Thymus (tissue), 14 donors: Measurements from ENCODE around the gene ALG10B. TPM values are rescaled to one million over a fixed set of nuclear protein-coding genes. Genes with fewer than 3 reads are reported as not detected.
A peak's percentile ranks its signal among the peaks of the same experiment; 100 is the strongest.
"Not testable (repeated sequence)": the region's sequence is repeated elsewhere in the genome, so short reads cannot be mapped to it uniquely, and the experiment has no call there.

Experiments used
- DNase-seq, 9 donors: peaks; one replicate each; pipeline ENCODE4 v3.0.0-alpha.2; 2013; ENCODE audit warnings: low spot score in 9 of 9, low read depth in 6 of 9, missing footprints in 1 of 9
- H3K27ac ChIP-seq, 2 donors: one replicate each; pipeline ENCODE4 v1.5.1; 2013; ENCODE audit warnings: control low read depth in 1 of 2, low read depth in 1 of 2, low read length in 1 of 2, mild to moderate bottlenecking in 1 of 2, moderate library complexity in 1 of 2
- H3K27me3 ChIP-seq, 2 donors: one replicate each; pipeline ENCODE4 v1.5.1; 2013; ENCODE audit warnings: low read length in 1 of 2; ENCODE audit not compliant: control insufficient read depth in 2 of 2, insufficient read depth in 1 of 2
- H3K36me3 ChIP-seq, 2 donors: one replicate each; pipeline ENCODE4 v1.5.1; 2013; ENCODE audit warnings: low read length in 1 of 2, mild to moderate bottlenecking in 1 of 2, moderate library complexity in 1 of 2; ENCODE audit not compliant: control insufficient read depth in 2 of 2, insufficient read depth in 2 of 2
- H3K4me1 ChIP-seq, 2 donors: one replicate each; pipeline ENCODE4 v1.5.1; 2013; ENCODE audit warnings: low read length in 2 of 2; ENCODE audit not compliant: control insufficient read depth in 2 of 2, insufficient read depth in 2 of 2
- H3K4me3 ChIP-seq, 2 donors: one replicate each; pipeline ENCODE4 v1.5.1; 2013; ENCODE audit warnings: low read length in 2 of 2, control low read depth in 1 of 2, mild to moderate bottlenecking in 1 of 2
- H3K9me3 ChIP-seq, 2 donors: one replicate each; pipeline ENCODE4 v1.5.1; 2013; ENCODE audit warnings: low read length in 1 of 2, mild to moderate bottlenecking in 1 of 2; ENCODE audit not compliant: control insufficient read depth in 2 of 2, insufficient read depth in 1 of 2
- WGBS: extraction: QIAGEN DNeasy Blood & Tissue Kit; methylation state at CpG from one replicate; pipeline ENCODE4 v1.1.7; 2013; 5-methylcytosine and 5-hydroxymethylcytosine counted together
- long read RNA-seq, 10 donors: transcript quantifications; one replicate each; lab custom pipeline, GENCODE V29; 2026
- polyA plus RNA-seq: library from polyadenylated mRNA; stranded (reverse); fragments of 200-250 nt; gene quantifications from one replicate; pipeline ENCODE4 v1.2.3, GENCODE V29; 2013
- total RNA-seq: library from RNA; stranded (reverse); fragments of 120-200 nt; gene quantifications from one replicate; pipeline ENCODE4 v1.2.4, GENCODE V29; 2013
- donor health status: healthy.

The ALG10B gene, protein sequence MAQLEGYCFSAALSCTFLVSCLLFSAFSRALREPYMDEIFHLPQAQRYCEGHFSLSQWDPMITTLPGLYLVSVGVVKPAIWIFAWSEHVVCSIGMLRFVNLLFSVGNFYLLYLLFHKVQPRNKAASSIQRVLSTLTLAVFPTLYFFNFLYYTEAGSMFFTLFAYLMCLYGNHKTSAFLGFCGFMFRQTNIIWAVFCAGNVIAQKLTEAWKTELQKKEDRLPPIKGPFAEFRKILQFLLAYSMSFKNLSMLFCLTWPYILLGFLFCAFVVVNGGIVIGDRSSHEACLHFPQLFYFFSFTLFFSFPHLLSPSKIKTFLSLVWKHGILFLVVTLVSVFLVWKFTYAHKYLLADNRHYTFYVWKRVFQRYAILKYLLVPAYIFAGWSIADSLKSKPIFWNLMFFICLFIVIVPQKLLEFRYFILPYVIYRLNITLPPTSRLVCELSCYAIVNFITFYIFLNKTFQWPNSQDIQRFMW
- 3.7 TPM for total RNA-seq
- polyA plus RNA-seq: 3.1 TPM
- long read RNA-seq, donor 1: 0 reads
- long read RNA-seq, donor 2: 0 reads
- long read RNA-seq, donor 3, full-length matches to known transcripts: 1 of 1 reads
- long read RNA-seq, donor 3, partial matches to known transcripts: 0 of 1 reads
- long read RNA-seq, donor 3, other reads (novel, unspliced or antisense): 0 of 1 reads
- long read RNA-seq, donor 4, full-length matches to known transcripts: 3 of 3 reads
- long read RNA-seq, donor 4, partial matches to known transcripts: 0 of 3 reads
- long read RNA-seq, donor 4, other reads (novel, unspliced or antisense): 0 of 3 reads
- long read RNA-seq, donor 5, full-length matches to known transcripts: 1 of 1 reads
- long read RNA-seq, donor 5, partial matches to known transcripts: 0 of 1 reads
- long read RNA-seq, donor 5, other reads (novel, unspliced or antisense): 0 of 1 reads
- long read RNA-seq, donor 6, full-length matches to known transcripts: 1 of 1 reads
- long read RNA-seq, donor 6, partial matches to known transcripts: 0 of 1 reads
- long read RNA-seq, donor 6, other reads (novel, unspliced or antisense): 0 of 1 reads
- long read RNA-seq, donor 7, full-length matches to known transcripts: 3 of 3 reads
- long read RNA-seq, donor 7, partial matches to known transcripts: 0 of 3 reads
- long read RNA-seq, donor 7, other reads (novel, unspliced or antisense): 0 of 3 reads
- long read RNA-seq, donor 8, full-length matches to known transcripts: 2 of 2 reads
- long read RNA-seq, donor 8, partial matches to known transcripts: 0 of 2 reads
- long read RNA-seq, donor 8, other reads (novel, unspliced or antisense): 0 of 2 reads
- long read RNA-seq, donor 9: 0 reads
- long read RNA-seq, donor 10, partial matches to known transcripts: 0 of 1 reads
- long read RNA-seq, donor 10, other reads (novel, unspliced or antisense): 0 of 1 reads

GRCh38 chr12:38316391-38317129, at the start of gene ALG10B:
Gene ALG10B, plus strand, starts transcription at chr12:38316774. Its CDS starts 120 bp downstream, at chr12:38316894.
- H3K4me3 ChIP-seq: peak within 1 kb of the TSS; percentile 67 to 69
- H3K27me3 ChIP-seq: no peaks in the 10 kb centered on the region
- peak within 1 kb of the TSS; percentile 78 to 84 for H3K27ac ChIP-seq
- H3K36me3 ChIP-seq: no peaks in the 10 kb centered on the region
- WGBS: under 1% methylated on average over 42 of the region's 42 CpGs
- peak; percentile 86 to 98 (median 93) for DNase-seq
- H3K4me1 ChIP-seq: peaks cover 0 to 2% of the 10 kb centered on the region in 2 donors
- no peaks in the 10 kb centered on the region for H3K9me3 ChIP-seq

GRCh38 chr12:38268612-38269011, 48.0 kb upstream of the ALG10B start:
- Histone ChIP-seq H3K9me3 (peaks cover 0 to under 1% of the 10 kb centered on the region in 2 donors), H3K4me1 (no peaks in the 10 kb centered on the region), H3K27ac (no peak overlapping the region), H3K36me3 (no peaks in the 10 kb centered on the region), H3K4me3 (no peak overlapping the region), H3K27me3 (no peaks in the 10 kb centered on the region)
- no peak for DNase-seq

DNA sequence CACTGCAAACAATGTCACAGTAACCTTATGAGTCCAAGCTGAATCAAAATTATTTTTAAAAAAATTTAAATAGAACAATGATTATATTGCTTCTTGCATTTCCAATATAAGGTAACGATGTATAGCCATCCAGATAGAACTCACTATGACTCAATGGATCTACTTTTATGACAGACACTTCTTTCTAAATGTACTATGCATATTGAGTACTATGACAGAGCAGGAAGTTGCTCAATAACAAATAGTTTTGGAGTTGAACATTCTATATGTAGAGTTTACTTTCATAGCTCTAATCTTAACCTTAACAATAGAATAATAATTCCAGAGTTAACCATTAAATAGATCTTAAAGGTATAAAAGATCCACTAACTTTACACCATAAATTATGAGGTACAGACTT, 46.7 kb upstream of the ALG10B start:
- H3K9me3 ChIP-seq: peaks cover 0 to 1% of the 10 kb centered on the region in 2 donors
- H3K27ac ChIP-seq: no peak overlapping the region
- WGBS: 53% methylated on average over 1 of the region's 1 CpG
- no peak overlapping the region for H3K4me3 ChIP-seq
- no peaks in the 10 kb centered on the region for H3K4me1 ChIP-seq
- H3K27me3 ChIP-seq: no peaks in the 10 kb centered on the region
- DNase-seq: no peak
- no peaks in the 10 kb centered on the region for H3K36me3 ChIP-seq

GRCh38 chr12:38279756-38280155, 36.8 kb upstream of the ALG10B start:
- WGBS: 45% methylated on average over 2 of the region's 2 CpGs

GRCh38 chr12:38282886-38283285, 33.7 kb upstream of the ALG10B start:
- H3K9me3 ChIP-seq: no peaks in the 10 kb centered on the region
- no peak overlapping the region for H3K4me3 ChIP-seq
- DNase-seq: no peak
- no peaks in the 10 kb centered on the region for H3K36me3 ChIP-seq
- H3K27me3 ChIP-seq: no peaks in the 10 kb centered on the region
- H3K27ac ChIP-seq: no peak overlapping the region
- no peaks in the 10 kb centered on the region for H3K4me1 ChIP-seq

More at GRCh38 chr12:38279756-38280155, 36.8 kb upstream of the ALG10B start:
- Histone ChIP-seq H3K4me1 (no peaks in the 10 kb centered on the region), H3K27ac (no peak overlapping the region), H3K27me3 (no peaks in the 10 kb centered on the region), H3K4me3 (no peak overlapping the region), H3K9me3 (no peaks in the 10 kb centered on the region), H3K36me3 (no peaks in the 10 kb centered on the region)
- no peak for DNase-seq

DNA sequence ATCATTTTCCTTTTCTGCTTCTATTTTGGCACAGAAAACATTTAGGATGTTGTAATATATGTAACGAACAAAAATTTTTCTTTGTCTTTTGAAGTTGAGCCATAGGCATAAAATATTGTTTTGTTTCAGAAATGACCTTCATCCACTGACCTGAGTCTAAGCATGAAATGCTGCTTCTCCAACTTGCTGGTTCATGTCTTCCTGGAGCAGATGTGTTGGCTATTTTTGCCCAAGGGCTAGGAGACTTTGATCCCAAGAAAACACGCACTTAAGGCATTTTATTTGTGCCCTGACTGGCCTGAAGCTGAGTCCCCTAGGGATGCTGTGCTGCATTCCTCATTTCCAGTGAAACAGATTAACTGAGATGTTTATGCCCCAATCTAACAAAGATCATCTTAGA, 27.2 kb upstream of the ALG10B start:
- Histone ChIP-seq H3K36me3 (no peaks in the 10 kb centered on the region), H3K4me1 (no peaks in the 10 kb centered on the region), H3K9me3 (peaks cover 0 to 4% of the 10 kb centered on the region in 2 donors), H3K27me3 (no peaks in the 10 kb centered on the region), H3K4me3 (no peak overlapping the region), H3K27ac (no peak overlapping the region)
- WGBS: 84% methylated on average over 2 of the region's 2 CpGs
- no peak for DNase-seq

DNA sequence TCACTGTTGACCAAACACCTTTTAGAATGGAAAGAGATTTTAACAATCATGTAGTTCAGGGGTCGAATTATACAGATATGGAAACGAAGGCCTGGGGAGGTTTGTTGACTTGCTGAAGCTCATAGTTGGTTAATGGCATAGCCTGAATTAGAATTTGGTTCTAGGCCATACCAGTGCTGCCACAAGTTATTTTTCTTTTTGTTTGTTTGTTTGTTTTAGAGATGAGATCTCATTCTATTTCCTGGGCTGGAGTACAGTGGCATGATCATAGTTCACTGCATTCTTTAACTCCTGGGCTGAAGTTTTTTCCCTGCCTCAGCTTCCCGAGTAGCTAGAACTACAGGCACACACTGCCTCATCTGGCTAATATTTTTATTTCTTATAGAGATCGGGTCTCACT, 25.4 kb upstream of the ALG10B start:
- no peak overlapping the region for H3K27ac ChIP-seq
- H3K9me3 ChIP-seq: peaks cover 0 to 10% of the 10 kb centered on the region in 2 donors
- H3K4me3 ChIP-seq: no peak overlapping the region
- H3K36me3 ChIP-seq: no peaks in the 10 kb centered on the region
- 68% methylated on average over 4 of the region's 4 CpGs for WGBS
- H3K4me1 ChIP-seq: no peaks in the 10 kb centered on the region
- DNase-seq: no peak
- no peaks in the 10 kb centered on the region for H3K27me3 ChIP-seq

DNA sequence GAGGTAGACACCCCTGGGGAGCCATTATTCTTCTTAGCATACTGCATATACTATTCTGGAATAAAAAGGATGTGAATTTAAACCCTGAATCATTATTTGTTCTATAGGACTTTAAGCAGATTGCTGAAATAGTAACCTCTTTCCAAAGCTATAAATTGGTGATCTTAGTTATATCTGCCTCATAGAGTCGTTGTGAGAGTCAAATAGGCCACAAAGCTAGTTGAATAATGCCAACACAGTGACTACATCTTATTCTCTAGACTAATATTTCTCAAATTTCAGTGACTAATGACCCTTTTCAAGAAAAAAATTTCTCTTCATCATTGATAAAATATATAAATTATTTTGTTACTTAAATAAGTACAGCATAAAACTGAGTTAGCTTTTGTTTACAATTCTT, 13.6 kb upstream of the ALG10B start:
- not testable (repeated sequence) for H3K27ac ChIP-seq, H3K9me3 ChIP-seq, H3K4me3 ChIP-seq, DNase-seq, H3K36me3 ChIP-seq, H3K27me3 ChIP-seq, H3K4me1 ChIP-seq
- 27% methylated on average over 1 of the region's 1 CpG for WGBS
